ENCODE measurements around the gene MAN2B2. TPM values are rescaled to one million over a fixed set of nuclear protein-coding genes. Genes with fewer than 3 reads are reported as not detected.

The MAN2B2 gene
- total RNA-seq, 1 experiment from 2014 or later: 5.9 TPM

DNA sequence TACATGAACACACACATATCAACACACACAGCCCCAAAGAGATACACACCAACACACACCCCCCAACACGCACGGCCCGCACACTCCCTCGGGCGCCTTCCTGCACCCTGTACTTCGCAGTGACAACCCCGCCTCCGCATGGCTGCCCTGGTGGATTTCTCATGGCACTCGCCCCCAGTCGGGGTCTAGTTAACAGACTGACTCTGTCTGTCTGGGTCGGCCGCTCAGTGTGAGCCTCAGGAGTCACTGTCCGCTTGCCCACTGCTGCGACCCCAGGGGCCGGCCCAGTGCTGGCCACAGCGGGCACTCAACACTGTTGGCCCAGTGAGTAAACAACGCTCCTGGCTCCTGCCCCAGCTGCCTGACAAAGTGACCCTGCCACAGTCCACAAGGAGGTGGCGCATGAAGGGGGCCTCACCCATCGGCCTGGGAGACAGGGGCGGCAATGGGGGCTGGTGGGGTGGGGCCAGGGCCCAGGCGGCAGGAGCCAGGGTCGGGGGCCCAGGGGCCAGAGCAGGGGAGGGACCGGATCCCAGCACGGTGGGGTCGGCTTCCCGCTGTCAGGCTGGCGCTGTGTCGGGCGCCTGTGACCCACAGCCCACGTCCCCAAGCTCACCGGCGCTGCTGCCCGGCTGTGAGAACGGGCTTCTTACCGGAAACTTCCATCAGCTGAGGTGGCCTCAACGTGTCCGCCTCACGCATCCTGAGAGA is 40.2 kb upstream of the MAN2B2 start:
- H3K18ac ChIP-seq (ENCODE audit: insufficient read length, low read depth, low read length): no peak overlapping the region
- H3K9ac ChIP-seq (ENCODE audit: extremely low read depth, insufficient read length, low read length): no peak overlapping the region
- no peak for DNase-seq

More for the DNA sequence above, 40.2 kb upstream of the MAN2B2 start:
- Histone ChIP-seq H2BK120ac (ENCODE audit: low read depth, low read length, poor library complexity, severe bottlenecking) (no peak overlapping the region), H3K56ac (ENCODE audit: insufficient read length, low read depth, low read length) (no peak overlapping the region), H4K20me1 (ENCODE audit: control insufficient read depth, insufficient read depth, insufficient read length) (no peaks in the 10 kb centered on the region), H3K79me1 (ENCODE audit: insufficient read depth, low read depth, low read length, poor library complexity, severe bottlenecking) (no peaks in the 10 kb centered on the region), H3K4me2 (ENCODE audit: insufficient read depth, insufficient read length, low read length) (no peak overlapping the region), H3T11ph (ENCODE audit: low read length) (no peak overlapping the region), H2BK20ac (ENCODE audit: low read depth, low read length, poor library complexity, severe bottlenecking) (no peak overlapping the region), H3K79me2 (ENCODE audit: insufficient read depth, low read length) (no peaks in the 10 kb centered on the region), H3K9me3 (ENCODE audit: control insufficient read depth, low read depth, low read length) (no peaks in the 10 kb centered on the region), H2AFZ (ENCODE audit: low read length) (no peak overlapping the region), H4K5ac (ENCODE audit: insufficient read length, low read depth, low read length) (no peak overlapping the region), H3K23me2 (ENCODE audit: insufficient read length, low read depth, low read length, poor library complexity, severe bottlenecking) (no peaks in the 10 kb centered on the region), H4K91ac (ENCODE audit: insufficient read length, low read depth, low read length) (no peak overlapping the region), H3K4me1 (ENCODE audit: insufficient read depth, low read length) (no peaks in the 10 kb centered on the region), H2BK15ac (ENCODE audit: low read depth, low read length) (no peak overlapping the region), H2BK12ac (ENCODE audit: insufficient read length, low read depth, low read length) (no peak overlapping the region), H3K27ac (ENCODE audit: insufficient read length, low read depth, low read length) (no peak overlapping the region), H3K4ac (ENCODE audit: low read depth, low read length) (no peak overlapping the region), H3K27me3 (ENCODE audit: insufficient read depth, low read length) (0 out of 2 replicates have a peak, but pooled peaks cover 2% of the 10 kb centered on the region), H2BK5ac (ENCODE audit: insufficient read length, low read length) (no peak overlapping the region), H3K23ac (ENCODE audit: insufficient read length, low read depth, low read length) (no peak overlapping the region), H2AK5ac (ENCODE audit: insufficient read length, low read length) (no peak overlapping the region), H3K14ac (ENCODE audit: insufficient read depth, low read length) (no peak overlapping the region), H4K8ac (replicated peaks; ENCODE audit: insufficient read length, low read depth, low read length) (no peak overlapping the region)
- TF ChIP-seq, protein P1, sequence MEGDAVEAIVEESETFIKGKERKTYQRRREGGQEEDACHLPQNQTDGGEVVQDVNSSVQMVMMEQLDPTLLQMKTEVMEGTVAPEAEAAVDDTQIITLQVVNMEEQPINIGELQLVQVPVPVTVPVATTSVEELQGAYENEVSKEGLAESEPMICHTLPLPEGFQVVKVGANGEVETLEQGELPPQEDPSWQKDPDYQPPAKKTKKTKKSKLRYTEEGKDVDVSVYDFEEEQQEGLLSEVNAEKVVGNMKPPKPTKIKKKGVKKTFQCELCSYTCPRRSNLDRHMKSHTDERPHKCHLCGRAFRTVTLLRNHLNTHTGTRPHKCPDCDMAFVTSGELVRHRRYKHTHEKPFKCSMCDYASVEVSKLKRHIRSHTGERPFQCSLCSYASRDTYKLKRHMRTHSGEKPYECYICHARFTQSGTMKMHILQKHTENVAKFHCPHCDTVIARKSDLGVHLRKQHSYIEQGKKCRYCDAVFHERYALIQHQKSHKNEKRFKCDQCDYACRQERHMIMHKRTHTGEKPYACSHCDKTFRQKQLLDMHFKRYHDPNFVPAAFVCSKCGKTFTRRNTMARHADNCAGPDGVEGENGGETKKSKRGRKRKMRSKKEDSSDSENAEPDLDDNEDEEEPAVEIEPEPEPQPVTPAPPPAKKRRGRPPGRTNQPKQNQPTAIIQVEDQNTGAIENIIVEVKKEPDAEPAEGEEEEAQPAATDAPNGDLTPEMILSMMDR (conservative IDR thresholded peaks at IDR 0.05): no peak
- H3K27ac Mint-ChIP-seq: no peak overlapping the region
- no peaks in the 10 kb centered on the region for H3K4me1 Mint-ChIP-seq
- H3K9me3 Mint-ChIP-seq: peaks cover 0 to 4% of the 10 kb centered on the region in 2 experiments; a peak in 1 of 5 replicates
- no CpG with 5 or more reads among the region's 38 CpGs for WGBS (ENCODE audit: extremely low coverage, insufficient read length, low lambda C conversion rate)
- H3K4me3 Mint-ChIP-seq: no peak overlapping the region
- no peaks in the 10 kb centered on the region; a peak in 1 of 7 replicates for H3K36me3 Mint-ChIP-seq (ENCODE audit: insufficient read depth in 1 of 3, low read depth in 3 of 3)
- H3K27me3 Mint-ChIP-seq (ENCODE audit: low read depth): peaks cover 27% of the 10 kb centered on the region

All from H9 (cell line).